NT2/D1 (cell line): ENCODE results near the gene RTP5.

Experiments used
- SUZ12 ChIP-seq: IDR thresholded peaks from 2 replicates; pipeline ENCODE4 v1.6.1; 2011; ENCODE audit not compliant: insufficient read length, insufficient read depth; ENCODE audit errors: extremely low read depth
- YY1 ChIP-seq: IDR thresholded peaks from 2 replicates; pipeline ENCODE4 v1.6.1; 2011; ENCODE audit not compliant: insufficient read length, insufficient read depth
- ZNF274 ChIP-seq: IDR thresholded peaks from 2 replicates; pipeline ENCODE4 v1.6.1; 2011; ENCODE audit warnings: mild to moderate bottlenecking, low read depth, low read length

DNA sequence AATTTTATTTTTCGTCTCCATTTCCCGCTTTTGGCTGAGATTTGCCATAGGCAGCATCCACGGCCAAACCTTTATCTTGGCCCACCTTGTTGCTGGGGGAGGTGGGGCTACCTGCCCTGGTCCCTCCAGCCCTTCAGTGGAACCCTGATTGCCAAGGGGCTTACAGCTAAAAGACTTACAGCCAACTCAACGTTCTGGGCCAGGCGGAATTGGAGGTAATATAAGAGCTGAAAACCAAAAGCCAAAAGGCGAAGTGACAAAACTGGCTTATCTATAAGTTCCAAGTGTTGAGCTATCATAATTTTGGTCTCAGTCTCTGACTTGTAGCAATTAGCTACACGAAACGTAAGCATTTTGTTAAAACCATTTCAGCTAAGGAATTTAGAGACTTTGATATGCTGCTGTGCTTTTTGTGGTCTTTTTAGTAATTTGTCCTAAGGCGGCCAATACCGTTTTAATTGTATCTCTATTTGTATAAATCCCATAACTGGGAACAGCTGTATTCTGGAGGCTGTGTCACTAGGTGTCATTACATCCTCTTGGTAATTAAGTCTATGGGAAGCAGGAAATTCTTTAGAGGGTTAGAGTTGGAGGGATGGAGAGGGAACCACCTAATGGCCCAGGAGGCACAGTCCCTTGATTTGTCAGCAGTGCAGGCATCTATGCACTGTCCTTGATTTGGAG, 34.9 kb upstream of the RTP5 start:
- no peak for TF ChIP-seq YY1
- TF ChIP-seq ZNF274: no peak
- TF ChIP-seq SUZ12: no peak
